GM10847 (cell line): ENCODE measurements around the gene NF1.
A peak's percentile ranks its signal among the peaks of the same experiment; 100 is the strongest.

Experiments
- POLR2A ChIP-seq: IDR thresholded peaks from 2 replicates; pipeline ENCODE4 v1.6.1; 2011; ENCODE audit not compliant: insufficient read length; ENCODE audit errors: extremely low read depth

NF1 gene

GRCh38 chr17:31094600-31095235 is at the start of gene NF1:
Gene NF1 (plus strand): TSS chr17:31094977. CDS start chr17:31095310, 333 bp downstream.
- peak; percentile 41 for TF ChIP-seq POLR2A

GRCh38 chr17:31048142-31048541 is 46.6 kb upstream of the NF1 start:
- TF ChIP-seq POLR2A = no peak

- TF ChIP-seq POLR2A = no peak
Measured at GRCh38 chr17:31048780-31049179, 46.0 kb upstream of the NF1 start.

- TF ChIP-seq POLR2A = no peak
Measured at GRCh38 chr17:31050948-31051347, 43.8 kb upstream of the NF1 start.

- no peak for TF ChIP-seq POLR2A
Measured at GRCh38 chr17:31051506-31051905, 43.3 kb upstream of the NF1 start.

- no peak for TF ChIP-seq POLR2A
Measured at GRCh38 chr17:31052187-31052889, 42.4 kb upstream of the NF1 start.

GRCh38 chr17:31053071-31053470 is 41.7 kb upstream of the NF1 start:
- TF ChIP-seq POLR2A = no peak

GRCh38 chr17:31054761-31055160 is 40.0 kb upstream of the NF1 start:
- TF ChIP-seq POLR2A = no peak

GRCh38 chr17:31058976-31059375 is 35.8 kb upstream of the NF1 start:
- no peak for TF ChIP-seq POLR2A

GRCh38 chr17:31060791-31061550 is 33.8 kb upstream of the NF1 start:
- no peak for TF ChIP-seq POLR2A

- no peak for TF ChIP-seq POLR2A
Measured at GRCh38 chr17:31061678-31062077, 33.1 kb upstream of the NF1 start.

- TF ChIP-seq POLR2A = no peak
Measured at GRCh38 chr17:31062346-31062745, 32.4 kb upstream of the NF1 start.

- TF ChIP-seq POLR2A = no peak
Measured at GRCh38 chr17:31064707-31065106, 30.1 kb upstream of the NF1 start.

GRCh38 chr17:31067691-31068184 is 27.0 kb upstream of the NF1 start:
- no peak for TF ChIP-seq POLR2A

GRCh38 chr17:31068291-31068690 is 26.5 kb upstream of the NF1 start:
- no peak for TF ChIP-seq POLR2A

- TF ChIP-seq POLR2A = no peak
Measured at GRCh38 chr17:31072186-31072585, 22.6 kb upstream of the NF1 start.
